Thoracic aorta (tissue), 2 donors: Measurements from ENCODE around the gene RASA3. TPM values are rescaled to one million over a fixed set of nuclear protein-coding genes. Genes with fewer than 3 reads are reported as not detected.

ENCODE experiments used
- ATAC-seq: fragments of 150-250 bp; one replicate; pipeline ENCODE4 v1.8.0; 2017; ENCODE audit warnings: low read depth; ENCODE audit not compliant: insufficient number of reproducible peaks, low FRiP score
- DNase-seq: peaks from one replicate; pipeline ENCODE4 v3.0.0-alpha.2; 2020; ENCODE audit warnings: low spot score
- H3K27ac ChIP-seq, 2 donors: fragments of 200-600 bp; sonication (generic); 1 replicate in 1 of 2; 2 replicates in 1 of 2; pipeline ENCODE4 v1.5.1; 2016; ENCODE audit warnings: mild to moderate bottlenecking in 2 of 2, moderate library complexity in 2 of 2
- H3K27me3 ChIP-seq: fragments of 200-600 bp; sonication (generic); replicated peaks from 2 replicates; pipeline ENCODE4 v1.6.0; 2016; ENCODE audit warnings: mild to moderate bottlenecking; ENCODE audit not compliant: insufficient read depth
- H3K36me3 ChIP-seq: fragments of 200-600 bp; sonication (generic); one replicate; pipeline ENCODE4 v1.5.1; 2016
- H3K4me1 ChIP-seq, 2 donors: fragments of 200-600 bp; sonication (generic); 1 replicate in 1 of 2; 2 replicates in 1 of 2; pipeline versions ENCODE4 v1.5.1 to v1.6.0; 2016; ENCODE audit warnings: low read depth in 2 of 2, mild to moderate bottlenecking in 1 of 2; ENCODE audit not compliant: control insufficient read depth in 1 of 2
- H3K4me3 ChIP-seq: fragments of 200-600 bp; sonication (generic); 2 replicates; pipeline ENCODE4 v1.5.1; 2016; ENCODE audit warnings: mild to moderate bottlenecking
- H3K9me3 ChIP-seq: fragments of 200-600 bp; sonication (generic); 2 replicates; pipeline ENCODE4 v1.5.1; 2016
- CTCF ChIP-seq: fragments of 200-600 bp; sonication (generic); IDR thresholded peaks from one replicate; pipeline ENCODE4 v1.5.1; 2019; ENCODE audit warnings: antibody characterized with exemption
- total RNA-seq, 2 donors: library from RNA; depleted of rRNA; stranded (reverse); fragments of >200 nt; gene quantifications; one replicate each; pipeline versions ENCODE4 v1.1.0 to v1.2.3, GENCODE V29; 2016

The RASA3 gene
- total RNA-seq, 2 donors from 2014 or later: 38.9 to 48.6 TPM

- Histone ChIP-seq H3K4me1 (peaks cover 0 to 11% of the 10 kb centered on the region in 2 donors), H3K36me3 (no peaks in the 10 kb centered on the region), H3K27me3 (no peaks in the 10 kb centered on the region), H3K9me3 (no peaks in the 10 kb centered on the region), H3K27ac (no peak overlapping the region), H3K4me3 (no peak overlapping the region)
- TF ChIP-seq CTCF: no peak
- no peak for DNase-seq
- no peak for ATAC-seq
Observed at GRCh38 chr13:113954046-113954835, 178.2 kb downstream of the RASA3 start.

GRCh38 chr13:113953561-113953960 is 178.9 kb downstream of the RASA3 start:
- Histone ChIP-seq H3K36me3 (no peaks in the 10 kb centered on the region), H3K4me3 (no peak overlapping the region), H3K4me1 (peaks cover 0 to 11% of the 10 kb centered on the region in 2 donors), H3K27ac (no peak overlapping the region), H3K27me3 (no peaks in the 10 kb centered on the region), H3K9me3 (no peaks in the 10 kb centered on the region)
- no peak for DNase-seq
- ATAC-seq: no peak
- TF ChIP-seq CTCF: no peak

GRCh38 chr13:113952983-113953520 is 179.4 kb downstream of the RASA3 start:
- TF ChIP-seq CTCF: no peak
- H3K27me3 ChIP-seq: no peaks in the 10 kb centered on the region
- ATAC-seq (no peak), DNase-seq (no peak)
- peaks cover 0 to 11% of the 10 kb centered on the region in 2 donors for H3K4me1 ChIP-seq
- H3K36me3 ChIP-seq: no peaks in the 10 kb centered on the region
- no peak overlapping the region for H3K4me3 ChIP-seq
- H3K9me3 ChIP-seq: no peaks in the 10 kb centered on the region
- H3K27ac ChIP-seq: no peak overlapping the region

GRCh38 chr13:113952151-113952982 is 180.1 kb downstream of the RASA3 start:
- Histone ChIP-seq H3K27ac (no peak overlapping the region), H3K27me3 (no peaks in the 10 kb centered on the region), H3K4me3 (no peak overlapping the region), H3K4me1 (peaks cover 0 to 11% of the 10 kb centered on the region in 2 donors), H3K9me3 (no peaks in the 10 kb centered on the region), H3K36me3 (no peaks in the 10 kb centered on the region)
- no peak for TF ChIP-seq CTCF
- ATAC-seq: no peak
- no peak for DNase-seq
